HUDEP-2 (cell line): ENCODE data around the gene SCAMP1.

ENCODE experiments used
- DNase-seq, 76 experiments: peaks; one replicate each; lab custom pipeline; 2025; ENCODE audit not compliant: unreplicated experiment in 76 of 76; lab: John Stamatoyannopoulos, UW

SCAMP1 gene

DNA sequence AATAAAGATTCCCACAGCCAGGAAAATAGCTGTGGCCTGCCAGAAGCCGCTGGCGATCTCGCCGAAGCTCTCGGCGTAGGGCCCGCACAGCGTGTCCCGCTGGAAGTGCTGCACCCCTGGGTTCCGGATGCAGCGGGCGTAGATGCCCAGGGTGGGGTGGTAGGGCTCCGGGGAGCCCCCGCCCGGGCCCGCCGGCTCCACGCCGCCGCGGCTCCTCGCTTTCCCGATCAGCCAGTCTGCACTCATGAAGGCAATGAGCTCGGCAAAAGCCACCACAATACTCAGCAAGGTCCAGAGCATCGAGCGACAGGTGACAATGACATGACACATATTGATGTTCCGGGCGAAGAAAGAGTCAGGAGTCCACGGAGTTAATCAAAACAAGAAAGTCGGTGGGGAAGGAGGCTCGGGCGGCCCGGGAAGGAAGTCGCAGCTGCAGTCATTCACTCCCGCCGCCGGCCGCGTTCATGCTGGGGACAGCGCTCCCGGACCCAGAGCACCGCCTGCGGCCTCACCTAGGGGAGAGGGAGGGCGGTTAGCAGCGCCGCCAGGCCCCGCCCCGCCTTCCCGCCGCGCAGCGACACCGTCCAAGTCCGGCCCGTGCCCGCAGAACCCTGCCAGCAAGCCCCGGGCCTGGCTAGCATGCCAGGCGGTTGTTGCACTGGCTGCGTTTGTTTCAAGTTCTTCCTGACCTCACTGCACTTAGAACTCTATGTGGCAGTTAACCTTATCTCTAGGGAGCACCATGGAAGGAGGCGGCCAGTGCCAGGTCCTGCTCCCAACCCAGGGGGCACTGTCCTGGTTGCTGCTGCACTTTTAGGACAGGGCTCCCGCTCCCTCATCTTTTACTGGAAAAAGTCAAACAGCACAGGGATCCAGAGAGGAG, 149.7 kb downstream of the SCAMP1 start:
- DNase-seq: peak; percentile 15 to 91 (median 71)

DNA sequence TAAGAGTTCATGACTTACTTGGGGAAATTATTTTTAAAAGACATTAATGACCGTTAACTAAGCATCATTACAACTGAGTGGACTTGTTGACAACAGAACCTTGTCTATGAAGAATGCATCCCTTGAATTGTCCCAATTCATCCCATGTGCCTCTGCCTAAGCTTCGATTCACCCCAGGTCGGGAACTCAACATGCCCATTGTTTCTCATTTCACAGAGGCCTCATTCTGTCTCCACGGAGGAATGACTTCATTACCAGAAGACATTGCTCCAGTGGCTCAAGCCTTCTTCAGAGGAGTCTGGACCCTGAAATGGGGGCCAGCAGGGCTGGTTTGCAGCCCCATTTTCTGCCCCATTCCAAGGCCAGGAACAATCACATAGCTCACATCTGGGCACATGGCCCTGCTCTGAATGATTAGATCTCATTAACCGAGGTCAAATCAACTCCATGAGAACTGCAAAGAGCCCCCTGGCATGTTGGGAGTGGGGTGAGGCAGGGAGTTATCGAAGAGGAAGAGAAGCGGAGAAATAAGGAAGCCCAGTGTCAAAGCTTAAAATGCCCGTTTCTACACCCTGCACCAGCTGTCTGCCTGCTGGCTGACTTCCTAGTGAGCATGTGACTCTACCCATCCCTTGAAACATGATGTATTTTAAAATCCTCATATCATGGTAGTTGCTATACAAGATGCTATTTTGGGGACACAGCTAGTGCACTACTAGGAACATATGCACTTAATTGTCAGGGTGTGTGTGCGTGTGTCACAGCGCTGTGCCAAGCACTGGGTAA, 150.9 kb downstream of the SCAMP1 start:
- DNase-seq: peak in 5 of 76 experiments; percentile 5 to 22 (median 15)

DNA sequence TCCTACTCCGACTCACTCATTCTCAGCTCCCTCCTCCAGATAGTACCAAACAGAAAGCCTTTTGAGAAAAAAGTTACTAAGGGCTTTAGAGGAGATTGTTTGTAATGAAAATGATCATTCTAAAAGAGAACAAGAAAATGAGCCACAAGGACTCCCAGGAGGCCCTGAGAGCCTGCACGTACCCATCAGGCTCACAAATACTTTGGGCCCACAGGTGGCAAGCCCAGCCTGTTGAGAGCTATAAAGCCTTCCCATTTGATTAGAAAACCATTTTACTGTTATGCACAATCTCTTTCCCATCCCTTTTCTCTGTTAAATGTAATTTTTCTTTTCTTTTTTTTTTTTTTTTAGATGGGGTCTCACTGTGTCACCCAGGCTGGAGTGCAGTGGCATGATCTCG, 152.0 kb downstream of the SCAMP1 start:
- DNase-seq: no peak

DNA sequence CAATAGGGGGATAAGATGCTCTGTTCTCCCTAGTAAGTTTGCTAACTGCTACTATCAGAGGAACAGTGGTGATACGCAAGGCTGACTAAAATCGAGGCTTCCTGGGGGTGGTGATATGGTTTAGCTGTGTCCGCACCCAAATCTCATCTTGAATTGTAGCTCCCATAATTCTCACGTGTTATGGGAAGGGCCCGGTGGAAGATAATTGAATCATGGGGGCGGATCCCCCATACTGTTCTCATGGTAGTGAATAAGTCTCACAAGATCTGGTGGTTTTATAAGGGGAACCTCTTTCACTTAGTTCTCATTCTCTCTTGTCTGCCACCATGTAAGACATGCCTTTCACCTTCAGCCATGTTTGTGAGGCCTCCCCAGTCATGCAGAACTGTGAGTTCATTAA, 153.0 kb downstream of the SCAMP1 start:
- peak in 1 of 76 experiments; percentile 13 for DNase-seq

DNA sequence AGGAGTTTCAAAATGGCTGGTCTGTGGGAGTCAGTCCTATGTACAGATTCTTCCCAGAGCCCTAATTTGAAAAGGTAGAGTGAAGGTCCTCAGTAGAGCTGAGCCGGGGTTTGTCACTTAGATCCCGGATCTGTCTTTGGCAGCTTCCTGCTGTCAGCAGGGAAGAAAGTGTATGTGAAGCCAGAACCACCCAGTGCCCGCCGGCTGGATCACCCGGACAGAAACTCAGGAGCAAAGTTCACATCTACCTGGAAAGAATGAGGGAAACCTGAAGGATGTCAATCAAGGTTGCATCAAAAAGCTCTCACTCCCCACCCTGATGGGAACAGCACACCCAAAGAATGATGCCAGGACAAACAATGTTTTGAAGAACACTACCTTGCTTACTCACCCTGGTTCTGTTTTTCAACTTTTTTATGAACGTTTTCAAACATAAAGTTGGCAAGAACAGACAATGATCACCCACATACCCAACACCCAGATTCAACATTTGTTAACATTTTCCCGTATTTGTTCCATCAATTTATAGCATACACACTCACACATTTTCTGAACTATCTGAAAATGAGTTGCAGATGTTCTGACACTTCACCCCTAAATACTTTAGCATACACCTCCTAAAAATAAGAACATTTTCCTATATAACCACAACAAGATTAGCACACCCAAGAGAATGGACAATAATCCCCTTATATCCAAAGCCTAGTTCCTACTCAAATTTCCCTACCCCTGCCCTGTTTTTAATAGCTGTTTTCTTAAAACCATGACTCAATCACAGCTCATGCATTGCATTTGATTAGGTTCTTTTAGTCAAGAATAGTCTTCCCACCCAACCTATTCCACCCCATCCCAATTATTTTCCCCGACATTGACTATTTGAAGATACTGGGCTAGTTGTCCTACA, 154.3 kb downstream of the SCAMP1 start:
- DNase-seq: no peak

DNA sequence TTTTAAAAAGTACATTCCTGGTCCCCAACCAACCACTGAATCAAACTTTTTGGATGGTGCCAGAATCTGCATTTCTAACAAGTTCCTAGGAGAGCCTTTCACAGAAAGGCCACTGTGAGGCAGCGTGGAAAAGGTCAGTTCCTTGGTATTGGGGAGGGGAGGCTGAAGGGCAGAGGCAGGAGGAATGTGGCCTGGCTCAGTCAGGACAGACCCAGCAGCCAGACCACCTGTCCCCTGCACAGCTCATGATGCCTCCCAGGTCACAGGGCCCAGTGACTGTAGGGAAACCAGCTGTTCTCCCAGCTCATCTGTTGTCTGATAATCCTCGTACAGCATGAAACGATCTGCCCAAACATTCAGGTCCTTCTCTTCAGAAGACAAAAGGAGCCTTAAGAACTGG, 155.3 kb downstream of the SCAMP1 start:
- no peak for DNase-seq

DNA sequence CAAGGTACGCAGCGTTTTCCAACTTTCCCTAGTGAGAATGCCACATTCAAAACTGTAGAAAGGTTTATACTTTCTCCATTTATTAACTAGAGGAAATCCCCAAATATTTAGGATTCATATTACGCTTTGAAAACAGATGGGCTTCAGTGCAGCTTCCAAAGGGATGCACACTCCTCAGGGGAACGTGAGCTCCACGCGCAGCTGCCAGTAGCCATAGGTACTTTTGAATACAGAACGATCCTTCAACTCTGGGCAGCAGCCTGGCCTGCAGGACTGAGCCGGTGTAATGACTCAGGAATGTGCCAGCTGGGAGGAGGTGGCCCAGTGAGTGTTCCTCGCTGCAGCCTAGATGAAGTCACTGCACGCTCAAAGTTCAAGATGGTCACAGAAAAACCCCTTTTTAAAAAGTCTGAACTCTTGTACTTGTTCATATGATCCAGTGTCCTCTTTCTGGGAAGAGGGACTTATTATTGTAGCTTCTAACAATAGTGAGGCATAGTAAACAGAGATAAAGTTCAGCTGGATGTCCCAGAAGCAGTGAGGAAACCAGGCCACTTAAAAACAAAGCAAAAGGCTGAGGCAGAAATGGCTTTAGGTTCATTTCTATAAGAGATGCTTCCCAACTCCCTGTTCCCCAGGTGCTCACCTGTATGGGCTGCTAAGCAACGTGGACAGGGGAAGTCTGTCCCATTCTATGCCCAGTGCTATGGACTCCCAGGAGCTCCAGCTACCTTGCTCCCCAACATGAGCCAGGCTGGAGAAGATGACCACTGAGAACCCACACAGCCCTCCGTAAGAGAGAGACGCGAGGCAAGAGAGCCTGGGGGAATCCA, 158.2 kb downstream of the SCAMP1 start:
- no peak for DNase-seq

DNA sequence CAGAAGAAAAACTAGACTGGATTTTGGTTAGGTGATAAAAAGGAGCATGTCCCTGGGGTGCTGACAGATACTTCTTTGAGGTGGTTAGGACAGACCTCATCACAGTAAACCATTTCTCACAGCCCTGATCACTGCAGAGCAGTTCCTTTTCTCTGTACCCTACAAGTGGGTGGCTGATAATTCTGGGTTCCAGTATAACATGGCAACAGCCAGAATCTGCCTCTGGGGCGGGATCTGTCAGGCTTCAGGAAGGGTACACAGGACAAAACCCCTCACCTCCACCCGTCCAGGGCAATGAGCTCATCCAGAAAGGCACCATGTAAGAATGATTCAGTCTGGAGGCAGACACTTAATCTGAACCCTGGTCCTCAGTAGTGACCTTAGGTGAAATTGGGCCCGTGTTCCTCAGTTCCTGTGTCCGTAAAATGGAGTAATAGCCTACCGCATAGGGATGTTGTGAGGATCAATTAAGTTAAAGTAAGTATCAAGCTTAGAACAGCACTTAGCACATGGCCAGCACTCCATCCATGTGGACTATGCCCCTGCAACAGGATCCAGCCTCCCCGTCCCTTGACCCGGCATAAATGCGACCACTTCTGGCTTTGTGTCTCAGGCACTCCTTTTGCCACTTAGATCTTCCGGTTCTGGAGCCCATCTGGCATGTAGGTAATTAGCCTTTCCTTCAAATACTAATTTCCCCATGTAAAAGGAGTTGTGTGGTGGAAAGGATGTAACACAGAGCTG, 159.0 kb downstream of the SCAMP1 start:
- DNase-seq: no peak

DNA sequence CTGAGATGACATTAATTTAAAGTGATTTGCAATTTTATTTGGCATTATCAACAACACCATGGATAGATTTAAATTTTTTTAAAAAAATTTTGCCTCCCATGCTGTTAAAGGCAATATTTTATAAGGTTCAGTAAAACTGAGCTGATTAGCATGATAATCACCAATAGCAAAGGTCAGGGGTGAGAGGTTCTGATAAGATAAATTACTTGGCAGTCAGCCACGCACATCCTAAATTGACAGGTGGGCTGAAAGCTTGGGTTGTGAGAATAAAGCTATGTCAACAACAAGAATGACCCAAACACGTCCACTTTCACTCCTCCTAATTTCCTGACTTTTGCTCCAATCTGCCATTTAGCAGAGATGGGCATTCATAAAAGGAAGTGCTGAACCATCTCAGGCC, 161.0 kb downstream of the SCAMP1 start:
- DNase-seq: peak in 12 of 76 experiments; percentile 10 to 49 (median 22)

DNA sequence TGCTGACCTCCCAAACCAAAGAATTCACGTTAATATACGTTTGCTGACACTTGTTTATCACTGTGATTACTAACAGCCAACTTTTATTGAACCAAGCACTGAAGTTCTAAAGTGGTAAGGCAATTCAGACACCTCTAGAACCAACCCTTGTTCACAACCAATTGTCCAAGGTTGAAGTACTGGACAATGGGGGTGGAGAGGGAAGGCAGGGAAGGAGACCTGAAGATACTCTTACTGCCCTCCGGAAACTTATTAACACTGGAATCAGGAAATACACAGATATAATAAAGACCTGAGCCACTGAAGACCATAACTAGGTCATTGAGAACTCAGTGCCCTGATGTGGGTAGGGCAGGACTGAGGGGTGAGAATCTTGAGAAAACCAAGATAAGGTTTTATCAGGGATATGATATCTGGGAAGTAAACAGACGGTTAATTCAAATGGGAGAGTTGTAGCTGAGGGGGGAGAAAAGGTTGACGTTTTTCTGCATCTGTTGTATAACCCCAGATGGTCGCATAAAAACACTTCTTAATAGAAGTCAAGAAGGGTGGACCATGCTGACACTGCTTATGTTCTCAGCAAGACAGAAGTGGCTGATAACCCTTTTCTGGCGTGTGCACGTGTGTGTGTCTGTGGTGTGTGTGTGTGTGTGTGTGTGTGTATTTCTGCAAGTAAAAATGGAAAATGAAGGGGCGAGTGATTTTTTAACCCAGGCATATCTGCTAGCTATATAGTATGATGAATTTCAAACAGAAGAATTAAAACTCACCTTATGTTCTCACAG, 162.3 kb downstream of the SCAMP1 start:
- DNase-seq: peak in 33 of 76 experiments; percentile 5 to 65 (median 36)

DNA sequence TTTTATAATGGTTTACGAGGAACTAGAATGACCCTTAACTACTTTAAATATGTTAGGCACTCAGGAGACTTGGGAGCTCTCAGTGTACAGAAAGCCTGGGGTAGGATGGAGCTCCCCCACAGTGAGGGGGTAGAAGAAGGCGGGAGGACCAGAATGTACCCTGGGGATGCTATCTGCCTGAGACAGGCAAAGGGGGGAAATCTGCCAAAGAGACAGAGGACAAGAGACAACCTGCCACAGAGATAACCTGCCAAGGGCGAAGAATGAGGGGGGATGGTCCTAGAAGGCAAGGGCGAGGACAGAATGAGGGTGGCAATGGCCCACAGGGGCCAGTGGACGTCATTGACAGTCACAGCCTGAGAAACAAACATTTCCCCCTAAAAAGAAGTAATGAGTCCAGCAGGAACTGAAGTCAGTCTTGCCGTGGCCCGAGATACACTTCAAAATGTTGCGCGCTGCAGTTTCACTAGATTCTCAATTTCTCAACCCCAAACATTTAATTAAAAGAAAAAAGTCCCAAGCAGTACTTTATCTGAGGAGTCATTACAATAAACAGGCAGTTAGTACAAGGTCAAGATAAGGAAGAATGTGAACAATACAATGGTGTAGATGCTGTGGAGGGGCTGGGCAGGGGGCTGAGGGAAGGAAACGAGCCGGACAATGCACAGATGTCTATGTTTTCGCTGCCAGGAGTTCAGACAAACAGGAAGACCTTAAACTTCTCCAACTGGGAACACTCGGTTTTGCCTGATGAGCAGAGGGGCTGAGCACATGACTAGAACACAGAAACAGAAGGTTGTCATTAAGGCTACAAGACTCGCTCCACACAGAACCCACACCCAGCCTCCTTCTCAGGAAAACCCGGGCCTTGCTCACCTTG, 163.1 kb downstream of the SCAMP1 start:
- peak in 75 of 76 experiments; percentile 8 to 95 (median 79) for DNase-seq

DNA sequence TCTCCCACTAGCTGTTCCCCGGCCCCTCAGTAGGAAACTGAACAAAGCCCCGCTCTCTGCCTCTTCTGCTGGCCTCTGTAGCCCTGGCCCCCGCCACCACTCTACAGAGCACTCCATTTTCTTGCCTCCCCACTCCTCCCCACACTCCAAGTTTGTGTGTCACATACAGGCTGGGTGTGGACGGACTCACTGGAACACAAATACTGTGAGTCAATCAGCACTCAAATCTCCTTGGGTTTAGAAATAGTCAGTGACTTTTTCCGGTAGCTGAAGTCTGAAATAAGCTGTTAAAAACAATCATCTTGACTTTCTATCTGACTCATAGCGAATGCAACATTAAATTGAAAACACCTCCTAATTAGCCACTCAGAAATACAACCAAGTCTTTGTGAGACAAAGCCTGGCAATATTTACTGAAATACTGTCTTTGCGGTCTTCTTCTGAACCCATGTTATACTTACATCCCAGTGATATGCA, 165.7 kb downstream of the SCAMP1 start:
- peak in 11 of 76 experiments; percentile 11 to 42 (median 22) for DNase-seq

DNA sequence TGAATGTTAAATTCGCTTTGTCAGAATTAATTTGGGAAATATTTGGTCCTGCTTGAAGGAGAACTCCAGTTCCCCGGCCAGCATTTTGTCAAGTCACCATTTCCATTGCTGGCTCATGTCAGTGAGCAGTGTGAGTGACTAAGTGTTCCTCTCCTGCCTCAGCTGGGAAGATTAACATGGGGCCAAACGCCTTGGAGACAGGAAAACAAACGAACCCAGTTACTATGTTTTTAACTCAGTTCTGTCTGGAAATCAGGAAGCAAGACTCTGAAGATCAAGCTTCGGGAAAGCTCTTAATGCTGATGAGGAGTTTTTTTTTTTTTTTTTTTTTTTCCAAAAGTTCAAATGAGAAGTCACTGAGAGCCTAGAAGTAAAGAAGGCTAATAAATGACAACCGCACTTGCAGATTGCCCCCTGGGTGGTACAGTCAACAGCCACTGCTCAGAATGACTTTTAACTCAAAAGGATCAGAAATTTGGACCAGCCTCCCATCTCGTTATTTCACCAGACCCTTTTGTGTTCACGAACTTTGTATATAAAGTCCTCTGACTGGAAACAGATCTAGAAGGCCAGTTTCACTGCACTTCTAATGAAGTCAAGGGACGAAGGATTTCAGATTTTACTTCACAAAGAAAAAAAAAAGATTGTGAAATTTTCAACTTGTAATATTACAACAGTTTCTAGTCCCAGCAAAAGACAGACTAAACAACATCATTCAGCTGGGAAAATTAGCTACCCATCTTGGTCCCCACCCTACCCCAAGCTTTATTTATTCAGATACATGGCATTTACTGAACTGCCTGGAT, 166.8 kb downstream of the SCAMP1 start:
- DNase-seq: peak in 2 of 76 experiments; percentile 10 to 27

DNA sequence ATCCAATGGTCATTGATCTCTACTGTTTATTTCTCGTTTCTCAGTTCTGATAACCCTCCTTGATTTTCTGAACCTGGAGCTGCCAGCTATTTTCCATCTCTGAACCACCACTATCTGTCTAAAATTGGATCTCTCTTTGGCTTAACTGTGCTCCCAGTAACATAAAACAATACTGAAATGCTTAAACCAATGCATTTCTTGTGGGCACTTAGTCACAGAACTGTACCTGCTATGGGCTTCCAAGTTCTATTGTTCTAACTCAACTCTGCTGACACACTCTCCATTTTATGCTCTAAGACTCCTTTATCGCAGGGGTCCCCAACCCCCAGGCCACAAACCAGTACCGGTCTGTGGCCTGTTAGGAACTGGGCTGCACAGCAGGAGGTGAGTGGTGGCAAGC, 167.5 kb downstream of the SCAMP1 start:
- DNase-seq: no peak
